GM23338 (cell line): ENCODE data around the gene AGAP3.
A peak's percentile ranks its signal among the peaks of the same experiment; 100 is the strongest.

ENCODE experiments used
- CREB1 ChIP-seq: fragments of 250-450 bp; sonication (Bioruptor Pico); IDR thresholded peaks from 2 replicates; pipeline ENCODE4 v1.5.0; 2020; ENCODE audit warnings: low read depth, mild to moderate bottlenecking, moderate library complexity
- CTCF ChIP-seq, 2 experiments: fragments of 200-600 bp in 1 of 2; sonication (generic) in 1 of 2; conservative IDR thresholded peaks; 2 replicates each; pipeline versions ENCODE4 v1.5.1 to v1.6.1; 2016 to 2017; ENCODE audit warnings: antibody characterized with exemption in 2 of 2, low read depth in 2 of 2, mild to moderate bottlenecking in 2 of 2, moderate library complexity in 1 of 2
- ETS1 ChIP-seq: IDR thresholded peaks from 2 replicates; pipeline ENCODE4 v1.6.1; 2016; ENCODE audit warnings: antibody characterized with exemption
- EZH2 ChIP-seq: fragments of 200-600 bp; sonication (generic); IDR thresholded peaks from one replicate; pipeline ENCODE4 v1.8.0; 2017; ENCODE audit warnings: antibody characterized with exemption, mild to moderate bottlenecking, low read depth; ENCODE audit not compliant: unreplicated experiment
- EZH2phosphoT487 ChIP-seq: fragments of 200-600 bp; sonication (generic); IDR thresholded peaks from one replicate; pipeline ENCODE4 v1.8.1; 2018; ENCODE audit warnings: antibody characterized with exemption; ENCODE audit not compliant: unreplicated experiment
- JUNB ChIP-seq: IDR thresholded peaks from one replicate; pipeline ENCODE4 v1.6.1; 2016; ENCODE audit warnings: antibody characterized with exemption; ENCODE audit not compliant: unreplicated experiment
- NANOG ChIP-seq: IDR thresholded peaks from 2 replicates; pipeline ENCODE4 v1.6.1; 2016; ENCODE audit warnings: antibody characterized with exemption, borderline replicate concordance
- POLR2AphosphoS5 ChIP-seq: IDR thresholded peaks from 2 replicates; pipeline ENCODE4 v1.6.1; 2016; ENCODE audit warnings: antibody characterized with exemption, low read depth
- REST ChIP-seq: IDR thresholded peaks from one replicate; pipeline ENCODE4 v1.6.1; 2018; ENCODE audit warnings: antibody characterized with exemption; ENCODE audit not compliant: unreplicated experiment

- TF ChIP-seq EZH2phosphoT487 (no peak), CTCF (conservative IDR thresholded peaks at IDR 0.05; ENCODE audit: low read depth in 2 of 2) (peak; percentile 69 to 81), POLR2AphosphoS5 (no peak), EZH2 (peak; percentile 18), REST (no peak), ETS1 (no peak), NANOG (no peak), CREB1 (no peak), JUNB (no peak)
These were observed 81.9 kb downstream of the AGAP3 start for GRCh38 chr7:151168003-151168786.
